DMS53 treated with DMSO at 0.1 percent for 48 hours (cell line): ENCODE data around the gene VPS13D.
"Not testable (repeated sequence)": the region's sequence is repeated elsewhere in the genome, so short reads cannot be mapped to it uniquely, and the experiment has no call there.

ENCODE experiments used
- DNase-seq: peaks from one replicate; lab custom pipeline; 2025; ENCODE audit not compliant: unreplicated experiment; lab: John Stamatoyannopoulos, UW

The VPS13D gene

GRCh38 chr1:12369258-12369657, 139.4 kb downstream of the VPS13D start:
- no peak for DNase-seq

GRCh38 chr1:12370333-12370975, 140.6 kb downstream of the VPS13D start:
- DNase-seq = no peak

DNA sequence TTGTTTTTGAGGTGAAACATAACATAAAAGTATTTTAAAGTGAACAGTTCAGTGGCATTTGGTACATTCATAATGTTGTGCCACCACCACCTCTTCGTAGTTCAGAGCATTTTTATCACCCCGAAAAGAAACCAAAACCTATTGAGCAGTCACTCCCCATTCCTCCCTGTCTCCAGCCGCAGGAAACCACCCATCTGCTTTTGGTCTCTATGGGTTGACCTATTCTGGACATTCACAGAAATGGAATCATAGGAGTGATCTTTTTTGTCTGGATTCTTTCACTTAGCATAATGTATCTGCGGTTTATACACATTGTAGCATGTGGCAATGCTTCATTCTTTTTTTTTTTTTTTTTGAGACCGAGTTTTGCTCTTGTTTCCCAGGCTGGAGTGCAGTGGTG, 141.2 kb downstream of the VPS13D start:
- DNase-seq = no peak

GRCh38 chr1:12372180-12372579, 142.3 kb downstream of the VPS13D start:
- no peak for DNase-seq

GRCh38 chr1:12372761-12373160, 142.9 kb downstream of the VPS13D start:
- no peak for DNase-seq

DNA sequence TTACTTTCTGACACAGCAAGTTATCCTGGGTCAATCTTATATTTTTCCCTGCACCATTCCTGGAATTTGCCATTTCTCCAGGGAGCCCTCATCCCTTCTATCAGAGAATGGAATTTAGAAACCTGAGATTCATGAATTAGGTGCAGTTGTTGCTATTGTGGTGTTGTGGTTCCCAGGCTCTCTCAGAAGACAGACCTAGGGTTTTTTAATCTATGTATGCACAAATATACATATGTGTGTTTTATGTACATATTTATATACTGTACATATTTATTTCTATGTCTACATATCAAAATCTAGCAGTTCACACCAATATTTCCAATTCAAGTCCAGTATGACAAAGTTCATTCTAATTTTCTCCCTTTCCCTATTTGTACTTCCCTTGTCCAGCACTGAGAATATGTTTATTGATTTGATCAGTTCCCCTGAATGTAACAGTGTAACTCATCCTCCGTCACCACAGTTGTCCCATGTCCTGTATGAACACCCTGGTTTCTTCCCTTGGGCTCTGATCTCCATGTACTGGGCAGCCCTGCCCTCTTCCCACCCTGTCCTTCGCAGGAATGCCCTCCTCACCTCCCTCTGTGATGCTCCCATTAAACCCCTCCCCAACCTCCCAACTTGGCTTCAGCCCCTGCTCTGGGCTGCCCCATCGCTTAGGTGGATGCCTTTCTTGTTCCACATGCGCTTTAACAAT, 145.5 kb downstream of the VPS13D start:
- no peak for DNase-seq

- no peak for DNase-seq
Observed at GRCh38 chr1:12376236-12377045, 146.6 kb downstream of the VPS13D start.

- peak; percentile 29 for DNase-seq
Observed at GRCh38 chr1:12380326-12381249, 150.8 kb downstream of the VPS13D start.

DNA sequence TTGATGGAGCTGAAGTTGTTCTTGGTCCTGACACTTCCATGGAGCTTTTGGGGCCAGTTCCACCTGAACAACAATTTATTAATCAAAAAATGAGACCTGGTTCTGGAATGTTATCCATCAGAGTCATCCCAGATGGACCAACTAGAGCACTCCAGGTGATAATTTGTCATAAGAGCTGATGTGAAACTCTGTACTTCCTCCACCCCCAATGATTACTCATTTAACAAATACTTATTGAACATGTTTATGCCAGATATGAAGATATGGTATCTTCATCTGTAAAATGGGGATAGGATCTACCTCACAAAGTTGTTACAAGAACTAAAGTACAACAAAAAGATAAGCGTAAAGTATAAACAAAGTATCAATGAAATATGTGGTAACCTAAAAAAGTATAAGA, 153.2 kb downstream of the VPS13D start:
- DNase-seq = no peak

DNA sequence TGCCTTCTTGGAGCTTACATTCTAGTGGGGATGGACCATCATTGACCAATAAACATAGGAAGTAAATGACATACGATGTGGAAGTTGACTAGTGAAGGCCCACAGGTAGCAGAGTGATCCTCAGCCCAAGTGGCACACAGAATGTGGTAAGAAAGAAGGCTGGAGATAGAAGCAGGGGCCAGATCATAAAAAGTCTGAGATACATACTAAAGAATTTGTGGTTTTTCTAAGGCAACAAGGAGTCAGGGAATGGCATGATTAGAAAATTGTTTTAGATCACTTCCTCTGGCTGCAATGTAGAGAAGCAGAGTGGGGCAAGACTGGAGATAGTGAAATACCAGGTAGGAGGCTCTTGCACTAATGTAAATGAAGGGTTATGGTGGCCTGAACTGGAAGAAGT, 154.0 kb downstream of the VPS13D start:
- DNase-seq = no peak

DNA sequence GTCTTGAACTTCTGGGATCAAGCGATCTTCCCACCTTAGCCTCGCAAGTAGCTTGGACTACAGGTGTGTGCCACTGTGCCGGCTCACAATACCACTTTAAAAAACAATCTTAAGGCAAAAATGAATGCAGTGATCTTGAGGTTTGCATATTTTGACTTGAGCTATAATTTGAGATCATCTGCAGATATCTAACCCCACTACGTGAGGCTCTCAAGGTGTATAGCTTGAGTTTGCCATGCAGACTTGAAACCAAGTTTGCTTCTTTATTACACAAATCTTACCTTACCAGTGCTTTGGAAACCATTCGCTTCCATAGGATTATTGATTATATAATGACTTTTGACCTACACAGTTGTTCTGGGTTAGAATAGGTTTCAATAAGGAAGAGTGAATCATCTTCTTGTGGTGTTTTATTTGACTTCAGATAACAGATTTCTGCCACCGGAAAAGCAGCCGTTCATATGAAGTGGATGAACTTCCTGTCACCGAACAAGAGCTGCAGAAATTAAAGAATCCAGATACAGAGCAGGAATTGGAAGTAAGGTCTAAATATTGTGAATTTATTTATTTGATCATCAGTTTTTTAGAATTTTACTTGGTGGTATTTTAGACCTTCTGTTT, 155.1 kb downstream of the VPS13D start:
- DNase-seq = no peak

GRCh38 chr1:12386130-12386529, 156.3 kb downstream of the VPS13D start:
- peak; percentile 55 for DNase-seq

DNA sequence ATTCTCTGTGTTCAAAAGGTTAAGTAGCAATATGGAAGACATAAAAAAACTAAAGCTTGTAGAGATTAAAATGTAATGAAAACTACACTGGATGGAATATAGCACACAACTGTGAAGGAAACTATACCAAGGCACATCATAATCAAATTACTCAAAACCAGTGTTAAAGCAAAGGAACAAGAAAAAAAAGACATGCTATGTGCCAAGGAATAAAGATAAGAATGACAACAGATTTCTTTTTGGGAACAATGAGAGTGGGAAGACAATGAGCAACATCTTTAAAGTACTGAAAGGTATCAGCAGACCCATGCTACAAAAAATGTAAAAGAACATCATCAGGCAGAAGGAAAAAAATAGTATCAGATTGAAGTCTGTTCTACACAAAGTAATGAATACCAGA, 157.8 kb downstream of the VPS13D start:
- no peak for DNase-seq

DNA sequence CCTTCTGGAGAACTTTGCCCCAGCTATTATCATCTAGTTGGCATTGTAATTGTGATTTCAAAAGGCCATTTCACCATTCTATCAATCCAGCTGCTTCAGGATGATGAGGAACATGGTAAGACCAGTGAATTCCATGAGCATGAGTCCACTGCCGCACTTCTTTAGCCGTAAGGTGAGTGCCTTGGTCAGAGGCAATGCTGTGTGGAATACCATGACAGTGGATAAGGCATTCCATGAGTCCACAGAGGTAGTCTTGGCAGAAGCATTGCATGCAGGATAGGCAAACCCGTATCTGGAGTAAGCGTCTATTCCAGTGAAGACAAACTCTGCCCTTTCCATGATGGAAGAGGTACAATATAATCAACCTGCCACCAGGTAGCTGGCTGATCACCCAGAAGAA, 160.5 kb downstream of the VPS13D start:
- DNase-seq = not testable (repeated sequence)

DNA sequence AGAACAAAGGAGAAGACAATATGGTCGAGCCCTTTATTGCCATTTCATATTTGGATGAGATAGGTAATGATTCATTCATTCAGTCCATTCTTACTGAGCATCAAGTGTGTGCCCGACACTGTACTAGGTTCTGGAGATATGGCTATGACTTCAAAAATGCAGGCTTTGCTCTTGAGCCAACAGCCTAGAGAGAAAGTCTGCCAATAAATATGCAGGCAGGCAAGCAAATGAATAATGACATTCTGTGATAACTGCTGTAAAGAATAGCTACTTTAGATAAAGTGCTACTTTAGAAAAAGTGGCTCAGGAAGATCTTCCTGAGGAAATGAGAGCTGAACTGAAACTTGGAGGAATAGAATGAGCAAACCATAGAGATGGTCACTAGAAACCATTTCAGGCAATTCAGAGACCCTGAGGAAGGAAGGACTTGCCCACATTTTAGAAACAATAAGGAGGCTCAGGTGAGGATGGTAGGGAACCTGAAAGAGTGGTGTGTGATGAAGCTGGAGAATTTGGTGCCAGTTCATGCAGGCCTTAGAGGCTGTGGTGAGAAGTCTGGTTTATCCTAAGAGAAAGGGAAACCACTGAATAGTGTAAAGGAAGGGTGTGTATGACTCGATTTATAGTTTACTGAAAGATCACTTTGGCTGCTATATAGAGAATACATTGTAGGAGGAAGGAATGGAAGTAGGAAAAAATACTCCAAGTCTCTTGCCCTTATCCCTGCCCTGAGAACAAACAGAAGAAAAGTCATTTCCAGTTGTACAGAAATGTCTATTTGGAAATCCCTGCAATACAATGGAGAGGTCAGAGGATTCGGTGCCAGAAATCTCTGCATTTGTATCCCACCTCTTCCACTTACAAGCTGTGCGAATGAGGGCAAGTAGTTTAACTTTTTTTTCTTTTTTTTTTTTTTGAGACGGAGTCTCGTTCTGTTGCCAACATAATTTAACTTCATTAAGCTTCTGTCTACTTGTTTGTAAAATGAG, 167.9 kb downstream of the VPS13D start:
- no peak for DNase-seq

GRCh38 chr1:12398479-12398878, 168.6 kb downstream of the VPS13D start:
- no peak for DNase-seq

GRCh38 chr1:12400027-12400693, 170.3 kb downstream of the VPS13D start:
- no peak for DNase-seq

DNA sequence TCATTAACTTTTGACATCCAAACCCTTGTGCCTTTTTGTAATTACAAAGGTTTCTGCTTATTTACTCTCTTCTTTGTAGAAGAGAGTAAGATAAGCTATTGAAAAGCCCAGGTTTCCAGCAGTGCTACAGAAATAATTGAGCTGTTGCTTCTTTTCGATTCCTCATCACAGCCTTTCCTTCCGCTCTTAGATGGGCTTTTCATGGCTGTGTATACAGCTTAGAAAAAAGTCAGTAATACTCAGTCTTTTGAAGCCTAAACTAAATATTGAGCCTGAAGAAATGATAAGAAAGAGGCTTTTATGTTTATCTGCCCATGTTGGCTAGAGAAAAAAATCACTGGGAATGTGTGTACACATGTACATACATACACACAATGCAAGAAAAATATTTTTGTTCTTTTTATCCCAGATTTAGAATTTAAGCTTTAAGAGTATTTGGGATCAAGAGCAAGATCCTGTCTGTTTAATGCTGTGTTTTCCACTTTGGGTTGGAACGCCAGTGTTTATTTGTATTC, 172.4 kb downstream of the VPS13D start:
- DNase-seq = no peak

GRCh38 chr1:12402842-12403241, 173.0 kb downstream of the VPS13D start:
- no peak for DNase-seq
